ENCODE data around the gene KDM8.

GRCh38 chr16:27189335-27189972 is 13.9 kb upstream of the KDM8 start:
- no peak for TF ChIP-seq USF2 (CRISPR knock-in tag; IDR thresholded peaks at IDR 0.05)
- no peak for TF ChIP-seq MAX (CRISPR knock-in tag; IDR thresholded peaks at IDR 0.05)
- TF ChIP-seq ATF3 (CRISPR knock-in tag; conservative IDR thresholded peaks at IDR 0.05): no peak
- TF ChIP-seq CTCF (IDR thresholded peaks at IDR 0.05): no peak
- TF ChIP-seq ATF6 (CRISPR knock-in tag; IDR thresholded peaks at IDR 0.05): no peak
- no peak for TF ChIP-seq TCF7 (CRISPR knock-in tag; IDR thresholded peaks at IDR 0.05; ENCODE audit: low read depth)
- no peak for TF ChIP-seq NFYB (CRISPR knock-in tag; conservative IDR thresholded peaks at IDR 0.05; ENCODE audit: low read depth)
- no peak for TF ChIP-seq CBFB (CRISPR knock-in tag; IDR thresholded peaks at IDR 0.05; ENCODE audit: low read depth)
- TF ChIP-seq RELA (CRISPR knock-in tag; IDR thresholded peaks at IDR 0.05; ENCODE audit: borderline replicate concordance): no peak
- TF ChIP-seq JUN (CRISPR knock-in tag; IDR thresholded peaks at IDR 0.05): no peak
- TF ChIP-seq ESRRA (CRISPR knock-in tag; IDR thresholded peaks at IDR 0.05; ENCODE audit: borderline replicate concordance): no peak
